GM23248 (cell line): ENCODE measurements around the gene USP17L29.
"Not testable (repeated sequence)": the region's sequence is repeated elsewhere in the genome, so short reads cannot be mapped to it uniquely, and the experiment has no call there.

Source experiments
- EZH2 ChIP-seq: fragments of 200-600 bp; sonication (generic); IDR thresholded peaks from 2 replicates; pipeline ENCODE4 v1.6.1; 2018; ENCODE audit warnings: antibody characterized with exemption, mild to moderate bottlenecking; ENCODE audit not compliant: insufficient read depth, poor library complexity, severe bottlenecking
- EZH2phosphoT487 ChIP-seq: fragments of 200-600 bp; sonication (generic); IDR thresholded peaks from 2 replicates; pipeline ENCODE4 v1.6.1; 2018; ENCODE audit warnings: antibody characterized with exemption, moderate library complexity, mild to moderate bottlenecking, low read depth; ENCODE audit not compliant: insufficient read depth

DNA sequence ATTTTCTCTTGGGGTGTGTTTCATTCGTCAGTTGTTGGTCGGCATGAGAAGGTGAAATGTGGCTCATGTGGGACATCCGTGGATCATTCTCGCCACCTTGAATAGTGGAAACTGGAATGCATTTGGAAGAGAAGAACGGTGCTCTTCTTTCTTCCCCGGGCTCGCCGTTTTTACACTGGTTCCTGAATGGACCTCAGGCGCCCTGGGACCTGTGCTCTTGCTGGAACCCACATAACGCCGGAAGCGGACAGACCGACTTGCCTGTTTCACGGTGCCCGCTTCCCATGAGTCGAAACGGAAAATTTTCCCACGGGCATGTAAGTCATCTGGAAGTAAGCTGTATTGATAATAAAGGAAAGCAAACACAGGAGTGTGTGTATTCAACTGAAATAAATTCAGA is 2.6 kb upstream of the USP17L29 start:
- not testable (repeated sequence) for TF ChIP-seq EZH2, EZH2phosphoT487
